Spleen (tissue), 7 donors: ENCODE measurements around the gene DOCK1.

Experiments
- CTCF ChIP-seq, 11 experiments: fragments of 200-600 bp in 7 of 11; fragments of 450-650 bp in 4 of 11; sonication (generic) in 4 of 11; IDR thresholded peaks in 8 of 11; conservative IDR thresholded peaks in 3 of 11; 1 replicate in 7 of 11; 2 replicates in 4 of 11; pipeline versions ENCODE4 v1.4.0 to v1.8.0; 2016 to 2021; ENCODE audit warnings: antibody characterized with exemption in 11 of 11, inconsistent platforms in 4 of 11, mild to moderate bottlenecking in 1 of 11
- POLR2A ChIP-seq, 3 donors: fragments of 450-650 bp; IDR thresholded peaks; one replicate each; pipeline ENCODE4 v1.5.1; 2017; ENCODE audit warnings: antibody characterized with exemption in 3 of 3, mild to moderate bottlenecking in 1 of 3
- POLR2AphosphoS5 ChIP-seq, 3 donors: sonication (generic); formaldehyde crosslinking; IDR thresholded peaks; one replicate each; pipeline ENCODE4 v1.5.1; 2017; ENCODE audit warnings: antibody characterized with exemption in 3 of 3
- donor health status: DM: no; HTN: no; CAD: no; lungs with moderate emphysema.
- donor health status: DM: no; HTN: no; CAD: no.
- donor health status: DM: no; HTN: no; CAD: no.

GRCh38 chr10:127142136-127142535 lies 236.9 kb downstream of the DOCK1 start:
- no peak for TF ChIP-seq CTCF (IDR thresholded peaks at IDR 0.05 in 8 of 11, conservative IDR thresholded peaks at IDR 0.05 in 3 of 11)
- TF ChIP-seq POLR2AphosphoS5 (IDR thresholded peaks at IDR 0.05) = no peak
- no peak for TF ChIP-seq POLR2A (IDR thresholded peaks at IDR 0.05)
